Neural cell (in vitro differentiated cells): ENCODE data around the gene LUC7L2. TPM values are rescaled to one million over a fixed set of nuclear protein-coding genes. Genes with fewer than 3 reads are reported as not detected.
"Not testable (repeated sequence)": the region's sequence is repeated elsewhere in the genome, so short reads cannot be mapped to it uniquely, and the experiment has no call there.

ENCODE experiments used
- H2AFZ ChIP-seq: fragments of 200-600, 300-800 bp; sonication (generic), shearing (Covaris generic); 2 replicates; pipeline ENCODE4 v1.6.0; 2014; ENCODE audit warnings: low read depth, mild to moderate bottlenecking, antibody characterized with exemption, low read length, moderate library complexity
- H3F3A ChIP-seq: fragments of 200-600 bp; shearing (Covaris generic); 2 replicates; pipeline ENCODE4 v1.6.1; 2016; ENCODE audit warnings: mild to moderate bottlenecking, moderate library complexity, mixed read lengths, antibody characterized with exemption, low read length; ENCODE audit not compliant: insufficient read depth, poor library complexity, severe bottlenecking
- H3K27ac ChIP-seq: fragments of 200-600, 300-800 bp; sonication (generic), shearing (Covaris generic); 2 replicates; pipeline ENCODE4 v1.5.1; 2014; ENCODE audit warnings: mild to moderate bottlenecking, low read length, moderate library complexity
- H3K27me3 ChIP-seq: fragments of 300-800, 200-600 bp; sonication (generic), shearing (Covaris generic); 2 replicates; pipeline ENCODE4 v1.6.0; 2014; ENCODE audit warnings: mild to moderate bottlenecking, low read depth, low read length, moderate library complexity; ENCODE audit not compliant: insufficient read depth
- H3K36me3 ChIP-seq: fragments of 300-800, 200-600 bp; sonication (generic), shearing (Covaris generic); 2 replicates; pipeline ENCODE4 v1.5.1; 2014; ENCODE audit warnings: mild to moderate bottlenecking, antibody characterized with exemption, low read length, moderate library complexity; ENCODE audit not compliant: insufficient read depth
- H3K4me2 ChIP-seq: fragments of 300-800, 200-600 bp; sonication (generic), shearing (Covaris generic); 2 replicates; pipeline ENCODE4 v1.6.0; 2014; ENCODE audit warnings: mild to moderate bottlenecking, low read length
- H3K4me3 ChIP-seq: fragments of 300-800, 200-600 bp; sonication (generic), shearing (Covaris generic); 2 replicates; pipeline ENCODE4 v1.5.1; 2014; ENCODE audit warnings: mild to moderate bottlenecking, low read length, moderate library complexity
- H3K79me2 ChIP-seq: fragments of 200-600 bp; shearing (Covaris generic); replicated peaks from 2 replicates; pipeline ENCODE4 v1.6.0; 2014; ENCODE audit warnings: mild to moderate bottlenecking, low read length, moderate library complexity; ENCODE audit not compliant: insufficient read depth
- H3K9ac ChIP-seq: fragments of 300-800, 200-600 bp; sonication (generic), shearing (Covaris generic); 2 replicates; pipeline ENCODE4 v1.6.1; 2016; ENCODE audit warnings: mild to moderate bottlenecking, low read length, mixed read lengths
- H3K9me2 ChIP-seq: fragments of 200-600 bp; shearing (Covaris generic); 2 replicates; pipeline ENCODE4 v1.6.1; 2016; ENCODE audit warnings: mild to moderate bottlenecking, low read length, mixed read lengths; ENCODE audit not compliant: insufficient read depth
- H3K9me3 ChIP-seq: fragments of 200-600, 300-800 bp; sonication (generic), shearing (Covaris generic); 2 replicates; pipeline ENCODE4 v1.6.1; 2016; ENCODE audit warnings: mild to moderate bottlenecking, mixed run types, low read length, moderate library complexity, mixed read lengths
- H4K20me1 ChIP-seq: fragments of 200-600 bp; shearing (Covaris generic); 2 replicates; pipeline ENCODE4 v1.6.1; 2016; ENCODE audit warnings: mild to moderate bottlenecking, mixed run types; ENCODE audit not compliant: insufficient read depth
- EP300 ChIP-seq: fragments of 450-650 bp; conservative IDR thresholded peaks from 2 replicates; pipeline ENCODE4 v1.6.1; 2014; ENCODE audit warnings: antibody characterized with exemption, mild to moderate bottlenecking, moderate library complexity; ENCODE audit not compliant: poor library complexity, severe bottlenecking
- EZH2 ChIP-seq: fragments of 200-600, 300-800 bp; shearing (Covaris generic), sonication (generic); IDR thresholded peaks from 2 replicates; pipeline ENCODE4 v1.6.1; 2014; ENCODE audit warnings: antibody characterized with exemption, low read length, borderline replicate concordance, mild to moderate bottlenecking; ENCODE audit not compliant: insufficient read depth, poor library complexity, severe bottlenecking
- MXI1 ChIP-seq: fragments of 450-650 bp; conservative IDR thresholded peaks from 2 replicates; pipeline ENCODE4 v1.6.1; 2014; ENCODE audit warnings: antibody characterized with exemption, mild to moderate bottlenecking; ENCODE audit not compliant: poor library complexity, severe bottlenecking
- POLR2AphosphoS5 ChIP-seq: IDR thresholded peaks from 2 replicates; pipeline ENCODE4 v1.6.1; 2012
- RAD21 ChIP-seq: fragments of 450-650 bp; conservative IDR thresholded peaks from 2 replicates; pipeline ENCODE4 v1.6.1; 2014; ENCODE audit warnings: antibody characterized with exemption, mild to moderate bottlenecking, moderate library complexity
- SMC3 ChIP-seq: fragments of 450-650 bp; conservative IDR thresholded peaks from 2 replicates; pipeline ENCODE4 v1.6.1; 2014; ENCODE audit warnings: antibody characterized with exemption, mild to moderate bottlenecking, moderate library complexity; ENCODE audit not compliant: poor library complexity
- TAF1 ChIP-seq: IDR thresholded peaks from 2 replicates; pipeline ENCODE4 v1.6.1; 2012; ENCODE audit warnings: low read depth
- polyA plus RNA-seq: library from polyadenylated mRNA; depleted of rRNA; stranded (reverse); fragments of >200 nt; gene quantifications from 2 replicates; pipeline ENCODE4 v1.2.3, GENCODE V29; 2014
- TF ChIP-seq, protein P1 (sequence below): fragments of 450-650 bp; IDR thresholded peaks from 2 replicates; pipeline ENCODE4 v1.5.1; 2014; ENCODE audit warnings: antibody characterized with exemption, mild to moderate bottlenecking, moderate library complexity; ENCODE audit not compliant: poor library complexity, severe bottlenecking
- TF ChIP-seq, protein P2 (sequence below): IDR thresholded peaks from 2 replicates; pipeline ENCODE4 v1.6.1; 2012; ENCODE audit warnings: borderline replicate concordance

The LUC7L2 gene
- polyA plus RNA-seq, 1 donor from 2014 or later, result 153 TPM

- Histone ChIP-seq H4K20me1 (no peaks in the 10 kb centered on the region), H3K27ac (no peak overlapping the region)
These were observed 63.4 kb downstream of the LUC7L2 start for GRCh38 chr7:139423091-139423490.

DNA sequence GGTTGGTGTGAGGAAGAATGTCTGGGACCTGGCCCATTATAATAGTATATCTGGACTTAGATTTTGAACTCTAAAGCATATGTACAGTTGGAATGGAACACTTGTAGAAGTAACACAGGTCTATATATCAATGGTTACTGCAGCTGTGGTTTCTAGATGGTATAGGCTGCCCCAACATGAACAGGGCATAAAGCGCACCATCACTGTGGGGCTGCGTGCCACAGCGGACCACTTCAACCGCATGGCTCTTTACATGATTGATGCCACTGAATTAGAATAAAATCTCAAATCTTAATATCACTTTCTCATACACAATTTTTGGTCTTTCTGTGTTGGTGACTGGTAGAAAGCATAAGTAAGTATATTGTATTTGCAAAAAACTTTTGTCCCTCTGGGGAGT, 64.3 kb downstream of the LUC7L2 start:
- H3K9me3 ChIP-seq, result no peaks in the 10 kb centered on the region
- no peaks in the 10 kb centered on the region for H3K9me2 ChIP-seq
- H3K9ac ChIP-seq, result no peak overlapping the region
- H4K20me1 ChIP-seq, result no peaks in the 10 kb centered on the region
- no peak overlapping the region for H2AFZ ChIP-seq
- H3K27ac ChIP-seq, result no peak overlapping the region
- H3F3A ChIP-seq, result no peaks in the 10 kb centered on the region
- no peak overlapping the region for H3K4me3 ChIP-seq
- no peak for TF ChIP-seq RAD21
- TF ChIP-seq EP300, result no peak
- TF ChIP-seq MXI1, result no peak
- TF ChIP-seq SMC3, result no peak
- H3K36me3 ChIP-seq, result peaks cover 7% of the 10 kb centered on the region
- no peaks in the 10 kb centered on the region for H3K79me2 ChIP-seq
- no peak overlapping the region for H3K4me2 ChIP-seq
- H3K27me3 ChIP-seq, result no peaks in the 10 kb centered on the region

More at GRCh38 chr7:139423091-139423490, 63.4 kb downstream of the LUC7L2 start:
- H3K79me2 ChIP-seq, result no peaks in the 10 kb centered on the region
- no peaks in the 10 kb centered on the region for H3F3A ChIP-seq
- peaks cover 7% of the 10 kb centered on the region for H3K36me3 ChIP-seq
- no peaks in the 10 kb centered on the region for H3K9me3 ChIP-seq
- H3K4me3 ChIP-seq, result no peak overlapping the region
- TF ChIP-seq, protein P1, sequence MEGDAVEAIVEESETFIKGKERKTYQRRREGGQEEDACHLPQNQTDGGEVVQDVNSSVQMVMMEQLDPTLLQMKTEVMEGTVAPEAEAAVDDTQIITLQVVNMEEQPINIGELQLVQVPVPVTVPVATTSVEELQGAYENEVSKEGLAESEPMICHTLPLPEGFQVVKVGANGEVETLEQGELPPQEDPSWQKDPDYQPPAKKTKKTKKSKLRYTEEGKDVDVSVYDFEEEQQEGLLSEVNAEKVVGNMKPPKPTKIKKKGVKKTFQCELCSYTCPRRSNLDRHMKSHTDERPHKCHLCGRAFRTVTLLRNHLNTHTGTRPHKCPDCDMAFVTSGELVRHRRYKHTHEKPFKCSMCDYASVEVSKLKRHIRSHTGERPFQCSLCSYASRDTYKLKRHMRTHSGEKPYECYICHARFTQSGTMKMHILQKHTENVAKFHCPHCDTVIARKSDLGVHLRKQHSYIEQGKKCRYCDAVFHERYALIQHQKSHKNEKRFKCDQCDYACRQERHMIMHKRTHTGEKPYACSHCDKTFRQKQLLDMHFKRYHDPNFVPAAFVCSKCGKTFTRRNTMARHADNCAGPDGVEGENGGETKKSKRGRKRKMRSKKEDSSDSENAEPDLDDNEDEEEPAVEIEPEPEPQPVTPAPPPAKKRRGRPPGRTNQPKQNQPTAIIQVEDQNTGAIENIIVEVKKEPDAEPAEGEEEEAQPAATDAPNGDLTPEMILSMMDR, result no peak
- TF ChIP-seq POLR2AphosphoS5 (no peak), EZH2 (no peak), MXI1 (no peak), TAF1 (no peak)
- H2AFZ ChIP-seq, result no peak overlapping the region
- H3K9ac ChIP-seq, result no peak overlapping the region
- no peak overlapping the region for H3K4me2 ChIP-seq
- H3K27me3 ChIP-seq, result no peaks in the 10 kb centered on the region
- no peaks in the 10 kb centered on the region for H3K9me2 ChIP-seq

- not testable (repeated sequence) for H3K9me2 ChIP-seq, H4K20me1 ChIP-seq, H3K27me3 ChIP-seq, H3K27ac ChIP-seq, H3K4me2 ChIP-seq, H3K9ac ChIP-seq, H2AFZ ChIP-seq, H3F3A ChIP-seq, H3K79me2 ChIP-seq, H3K9me3 ChIP-seq, H3K36me3 ChIP-seq, H3K4me3 ChIP-seq
These were observed 66.0 kb downstream of the LUC7L2 start for GRCh38 chr7:139425701-139426100.

GRCh38 chr7:139426258-139427028, 66.7 kb downstream of the LUC7L2 start:
- no peak overlapping the region for H3K9ac ChIP-seq
- TF ChIP-seq, protein P2, sequence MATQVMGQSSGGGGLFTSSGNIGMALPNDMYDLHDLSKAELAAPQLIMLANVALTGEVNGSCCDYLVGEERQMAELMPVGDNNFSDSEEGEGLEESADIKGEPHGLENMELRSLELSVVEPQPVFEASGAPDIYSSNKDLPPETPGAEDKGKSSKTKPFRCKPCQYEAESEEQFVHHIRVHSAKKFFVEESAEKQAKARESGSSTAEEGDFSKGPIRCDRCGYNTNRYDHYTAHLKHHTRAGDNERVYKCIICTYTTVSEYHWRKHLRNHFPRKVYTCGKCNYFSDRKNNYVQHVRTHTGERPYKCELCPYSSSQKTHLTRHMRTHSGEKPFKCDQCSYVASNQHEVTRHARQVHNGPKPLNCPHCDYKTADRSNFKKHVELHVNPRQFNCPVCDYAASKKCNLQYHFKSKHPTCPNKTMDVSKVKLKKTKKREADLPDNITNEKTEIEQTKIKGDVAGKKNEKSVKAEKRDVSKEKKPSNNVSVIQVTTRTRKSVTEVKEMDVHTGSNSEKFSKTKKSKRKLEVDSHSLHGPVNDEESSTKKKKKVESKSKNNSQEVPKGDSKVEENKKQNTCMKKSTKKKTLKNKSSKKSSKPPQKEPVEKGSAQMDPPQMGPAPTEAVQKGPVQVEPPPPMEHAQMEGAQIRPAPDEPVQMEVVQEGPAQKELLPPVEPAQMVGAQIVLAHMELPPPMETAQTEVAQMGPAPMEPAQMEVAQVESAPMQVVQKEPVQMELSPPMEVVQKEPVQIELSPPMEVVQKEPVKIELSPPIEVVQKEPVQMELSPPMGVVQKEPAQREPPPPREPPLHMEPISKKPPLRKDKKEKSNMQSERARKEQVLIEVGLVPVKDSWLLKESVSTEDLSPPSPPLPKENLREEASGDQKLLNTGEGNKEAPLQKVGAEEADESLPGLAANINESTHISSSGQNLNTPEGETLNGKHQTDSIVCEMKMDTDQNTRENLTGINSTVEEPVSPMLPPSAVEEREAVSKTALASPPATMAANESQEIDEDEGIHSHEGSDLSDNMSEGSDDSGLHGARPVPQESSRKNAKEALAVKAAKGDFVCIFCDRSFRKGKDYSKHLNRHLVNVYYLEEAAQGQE, result no peak
- TF ChIP-seq SMC3 (no peak), RAD21 (no peak), POLR2AphosphoS5 (no peak), MXI1 (no peak), EP300 (no peak), TAF1 (no peak), EZH2 (no peak)
- TF ChIP-seq, protein P1, result no peak
- H3K27ac ChIP-seq, result no peak overlapping the region
- no peaks in the 10 kb centered on the region for H3F3A ChIP-seq
- H2AFZ ChIP-seq, result no peak overlapping the region
- H3K4me2 ChIP-seq, result no peak overlapping the region
- no peaks in the 10 kb centered on the region for H3K27me3 ChIP-seq
- H3K9me3 ChIP-seq, result no peaks in the 10 kb centered on the region
- H3K4me3 ChIP-seq, result no peak overlapping the region
- no peaks in the 10 kb centered on the region for H3K79me2 ChIP-seq
- H3K9me2 ChIP-seq, result no peaks in the 10 kb centered on the region
- H4K20me1 ChIP-seq, result no peaks in the 10 kb centered on the region
- peaks cover 7% of the 10 kb centered on the region for H3K36me3 ChIP-seq
